Epidermal melanocyte (primary cell): Measurements from ENCODE around the gene CLDN24.

ENCODE experiments used
- DNase-seq: peaks from one replicate; pipeline ENCODE4 v3.0.0; 2011; ENCODE audit warnings: low spot score; ENCODE audit not compliant: insufficient read length

CLDN24 gene

DNA sequence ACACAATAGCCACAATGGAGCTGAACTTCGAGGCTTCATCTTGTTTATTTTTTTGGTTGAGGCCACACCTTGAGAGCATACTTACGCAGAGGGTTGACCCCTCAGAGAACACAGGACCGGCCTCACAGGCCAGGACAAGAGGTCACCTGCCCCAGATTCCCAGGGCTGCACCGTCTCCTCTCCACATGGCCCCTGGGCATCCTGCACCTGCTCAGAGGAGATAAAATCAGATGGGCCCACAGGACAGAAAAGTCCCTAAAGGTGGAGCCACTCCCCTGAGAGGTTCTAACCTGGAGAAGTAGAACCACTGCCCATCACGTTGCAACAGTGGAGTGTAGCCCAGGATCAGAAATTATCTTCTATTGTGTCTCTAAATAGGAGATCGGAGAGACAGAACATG, 1.1 kb upstream of the CLDN24 start:
- DNase-seq: no peak

DNA sequence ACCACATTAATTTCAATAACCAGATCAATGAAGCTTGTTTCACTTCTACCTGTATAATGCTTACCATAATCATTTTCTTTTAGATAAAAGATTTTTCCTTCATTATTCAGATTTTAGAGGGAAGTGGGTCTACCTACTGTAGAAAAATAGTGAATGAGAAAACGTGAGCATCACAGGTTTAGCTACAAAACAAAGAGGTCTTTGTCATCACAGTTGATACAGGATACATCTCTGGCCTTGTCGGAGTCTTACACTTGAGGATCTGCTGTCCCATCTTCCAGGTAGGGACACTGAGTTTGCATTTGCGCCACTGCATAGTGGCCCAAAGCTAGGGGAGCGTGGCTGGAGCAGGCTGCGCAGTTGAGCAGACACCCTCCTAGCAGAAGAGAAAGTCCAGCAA, 710 bp downstream of the CLDN24 start:
- DNase-seq: no peak

DNA sequence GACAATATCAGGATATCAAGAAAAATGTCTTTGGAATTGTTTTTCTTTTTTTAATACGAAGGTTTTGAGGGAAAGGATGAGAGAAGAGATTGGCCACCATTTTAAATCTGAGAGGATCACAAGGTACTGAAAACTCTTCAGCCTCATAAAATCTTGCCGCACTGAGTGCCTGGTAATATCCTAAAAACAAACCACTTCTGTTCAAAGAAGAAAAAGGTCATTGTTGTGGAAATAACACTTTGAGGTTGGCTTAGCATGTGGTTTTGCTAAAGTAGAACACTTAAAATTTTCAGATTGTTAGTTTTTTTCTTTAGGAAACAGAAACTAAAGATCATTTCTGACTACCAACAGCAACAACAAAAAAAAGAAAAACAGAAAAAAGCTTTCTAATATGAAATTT, 1.1 kb downstream of the CLDN24 start:
- DNase-seq: peak; percentile 66

DNA sequence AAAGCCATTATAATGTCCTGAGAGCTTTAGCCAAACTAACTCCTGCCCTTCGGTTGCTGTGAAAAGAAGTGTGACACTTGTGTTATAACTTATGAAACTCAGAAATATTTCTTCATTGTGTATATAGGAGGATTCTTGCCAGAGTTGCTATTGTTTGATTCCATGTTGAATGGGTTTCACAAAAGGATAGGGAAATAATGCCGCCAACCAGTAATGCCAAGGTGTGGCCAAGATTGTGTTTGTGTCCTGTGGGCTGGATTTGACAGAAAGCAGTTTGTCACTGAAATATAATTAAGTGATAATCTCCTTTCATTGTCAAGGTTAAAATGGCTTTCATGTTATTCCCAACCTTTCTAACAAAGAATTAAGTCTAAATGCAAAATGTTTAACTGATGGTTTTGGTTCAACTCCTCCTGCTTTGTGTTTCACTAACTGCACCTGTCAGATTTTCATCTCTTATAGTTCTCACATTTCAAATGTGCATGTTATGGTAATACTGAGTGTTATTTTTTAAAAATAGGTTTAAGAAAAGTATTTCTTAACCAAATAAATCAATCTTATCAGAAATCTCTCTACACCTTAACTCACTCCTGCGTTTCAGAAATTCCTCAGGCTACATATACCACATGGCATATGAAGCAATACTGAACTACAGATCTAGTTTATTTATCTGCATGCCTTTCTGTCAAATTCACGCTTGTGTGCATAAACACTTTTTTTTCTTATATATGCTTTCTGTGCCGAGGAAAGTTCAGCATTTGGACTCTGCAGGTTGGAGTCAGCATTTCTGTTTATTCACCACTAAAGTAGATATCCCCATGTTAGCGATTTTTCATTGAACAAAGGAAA, 1.8 kb downstream of the CLDN24 start, which contains the start of gene CLDN22:
Gene CLDN22 (minus strand): TSS at position 66 of the 849 bp plus-strand sequence. CDS start 58 bp downstream, at position 8.
- no peak for DNase-seq

DNA sequence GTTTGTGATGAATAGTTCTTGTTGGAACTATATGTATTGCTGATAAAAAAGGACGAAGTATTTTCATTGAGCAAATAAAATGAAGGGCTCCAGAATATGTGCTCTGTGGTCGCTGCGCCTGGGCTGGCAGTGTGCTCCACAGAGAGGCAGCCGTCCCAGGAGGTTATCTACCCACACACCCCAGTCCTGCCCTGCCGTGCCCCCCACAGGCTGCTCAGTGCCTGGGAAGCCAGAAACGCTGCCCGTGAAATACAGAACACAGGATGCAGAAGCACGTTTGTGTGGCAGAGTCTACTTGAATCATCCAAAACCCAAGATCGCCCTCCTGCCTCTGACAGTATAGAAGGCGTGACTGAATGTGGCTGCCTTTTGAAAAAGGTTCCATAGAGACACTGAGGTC, 3.6 kb downstream of the CLDN24 start:
- no peak for DNase-seq

DNA sequence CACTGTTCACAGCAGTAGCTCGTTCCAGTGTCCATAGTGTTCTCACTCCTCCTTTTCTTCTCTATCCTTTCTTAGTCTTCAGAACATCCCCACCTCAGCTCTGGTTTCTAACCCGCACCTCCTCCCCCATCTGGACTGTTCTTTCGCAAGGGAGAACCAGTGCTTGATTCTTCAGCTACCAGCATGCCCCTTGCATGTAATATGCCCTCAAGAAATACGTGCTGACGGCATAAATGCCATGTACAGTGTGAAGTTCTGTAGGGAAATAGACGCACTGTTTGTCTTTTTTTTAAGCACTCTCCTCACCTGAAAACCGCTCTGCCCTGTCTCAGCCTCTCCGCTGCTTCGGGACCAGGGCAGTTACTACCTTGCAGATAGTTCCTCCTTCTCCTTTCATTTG, 7.4 kb downstream of the CLDN24 start:
- no peak for DNase-seq

DNA sequence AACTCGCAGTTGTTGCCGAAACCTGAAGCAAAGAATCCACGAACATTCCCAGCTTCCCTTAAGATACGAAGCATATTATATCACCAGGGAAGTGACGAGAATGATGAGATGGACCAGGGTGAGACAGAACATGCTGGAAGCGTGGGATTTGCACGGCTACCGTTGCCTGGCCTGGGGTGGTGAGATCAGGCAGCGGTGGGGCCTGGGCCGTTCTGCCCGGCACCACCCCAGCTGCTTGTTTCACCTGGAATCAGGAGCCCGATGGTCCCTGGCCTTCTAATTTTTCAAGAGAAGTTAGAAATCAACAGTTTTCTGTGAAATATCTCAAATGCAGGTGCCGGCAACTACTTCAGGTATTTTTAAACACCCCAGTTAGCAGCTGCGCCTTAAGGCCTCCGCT, 7.9 kb downstream of the CLDN24 start:
- no peak for DNase-seq

DNA sequence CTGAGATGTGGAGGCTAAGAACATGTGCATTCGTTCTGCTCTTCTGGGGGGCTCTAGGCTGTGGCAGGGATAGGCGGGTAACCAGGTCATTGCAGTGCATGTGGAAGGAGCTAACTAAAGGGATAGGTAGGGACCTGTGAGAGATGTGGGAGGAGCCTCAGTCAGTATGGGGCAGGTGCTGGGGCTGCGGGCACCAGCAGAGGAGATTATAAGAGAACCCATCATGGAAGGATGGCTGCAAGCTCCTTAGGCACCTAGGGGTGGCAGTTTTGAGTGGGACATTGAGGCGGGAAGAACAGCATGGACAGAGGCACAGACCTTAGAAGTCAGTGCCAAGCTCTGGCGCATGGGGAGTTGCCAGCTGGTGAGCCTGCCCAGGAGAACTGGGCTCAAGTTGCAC, 9.4 kb downstream of the CLDN24 start:
- DNase-seq: no peak

DNA sequence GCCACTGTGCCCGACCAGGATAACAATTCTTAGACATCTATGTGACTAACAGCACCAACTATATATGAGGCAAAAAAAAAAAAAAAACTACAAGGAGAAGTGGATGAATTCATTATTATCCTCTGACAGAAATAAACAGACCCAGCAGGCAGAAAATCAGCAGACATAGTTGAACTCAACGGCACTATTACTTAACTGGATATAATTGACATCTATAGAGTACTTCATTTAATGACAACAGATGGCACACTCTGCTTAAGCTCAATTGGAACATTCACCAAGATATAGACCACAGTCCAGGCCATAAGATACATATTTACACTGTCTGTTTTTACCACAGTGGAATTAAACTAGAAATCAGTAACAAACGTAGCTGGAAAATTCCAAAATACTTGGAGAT, 15.4 kb downstream of the CLDN24 start:
- DNase-seq: no peak

DNA sequence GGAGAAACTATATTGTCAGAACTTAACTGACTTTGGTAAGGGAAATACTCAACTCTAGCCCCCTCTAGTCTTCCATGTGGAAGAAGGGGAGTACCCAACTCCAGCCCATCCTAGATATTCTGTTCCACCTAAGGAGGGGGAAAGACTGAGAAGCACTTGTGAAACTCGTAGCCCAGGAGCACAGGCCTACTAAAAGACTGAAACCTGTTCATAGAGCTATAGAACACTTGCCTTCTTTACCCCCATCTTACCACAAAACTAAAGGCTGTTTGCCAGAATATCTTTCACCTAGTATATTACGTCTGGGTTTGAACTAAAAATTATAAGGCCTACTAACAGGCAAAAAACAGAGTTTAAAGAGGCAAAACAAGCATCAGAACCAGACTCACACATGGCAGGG, 17.7 kb downstream of the CLDN24 start:
- DNase-seq: no peak

DNA sequence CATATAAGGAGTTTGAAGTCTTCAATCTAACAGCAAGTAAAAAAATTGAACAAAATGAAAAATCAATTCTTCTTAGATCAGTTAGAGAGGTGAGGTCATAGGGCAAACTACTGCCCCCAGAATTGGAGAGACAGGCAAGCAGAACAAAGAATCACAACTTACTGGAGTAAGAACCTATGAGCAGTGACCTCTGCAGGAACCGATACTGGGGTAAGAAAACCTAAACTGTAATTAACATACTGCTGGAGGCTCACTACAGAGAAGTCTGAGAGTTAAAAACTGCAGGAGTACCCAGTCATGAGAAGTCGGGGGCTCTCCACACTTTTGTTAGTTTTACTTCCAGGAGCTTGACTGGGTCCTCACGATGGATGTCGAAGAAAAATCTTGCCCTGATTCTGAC, 18.2 kb downstream of the CLDN24 start:
- no peak for DNase-seq

DNA sequence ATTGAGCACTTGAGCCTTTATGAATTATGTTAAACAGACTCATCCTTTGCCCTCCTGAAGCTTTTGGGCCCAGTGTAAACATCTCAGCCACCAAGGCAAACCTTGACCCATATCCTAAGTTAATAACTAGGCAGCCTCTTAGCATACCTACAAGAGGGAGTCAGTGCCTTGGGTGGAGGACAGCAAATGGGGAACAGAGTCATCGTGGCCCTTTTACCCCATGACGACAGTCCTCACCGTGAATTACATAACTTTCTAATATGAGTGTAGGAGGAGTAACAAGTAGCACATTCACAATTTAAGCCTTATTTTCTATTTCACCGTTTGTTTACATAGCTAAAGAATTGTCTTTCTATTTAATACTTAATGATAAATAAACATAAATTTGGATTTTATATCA, 18.9 kb downstream of the CLDN24 start:
- DNase-seq: no peak

DNA sequence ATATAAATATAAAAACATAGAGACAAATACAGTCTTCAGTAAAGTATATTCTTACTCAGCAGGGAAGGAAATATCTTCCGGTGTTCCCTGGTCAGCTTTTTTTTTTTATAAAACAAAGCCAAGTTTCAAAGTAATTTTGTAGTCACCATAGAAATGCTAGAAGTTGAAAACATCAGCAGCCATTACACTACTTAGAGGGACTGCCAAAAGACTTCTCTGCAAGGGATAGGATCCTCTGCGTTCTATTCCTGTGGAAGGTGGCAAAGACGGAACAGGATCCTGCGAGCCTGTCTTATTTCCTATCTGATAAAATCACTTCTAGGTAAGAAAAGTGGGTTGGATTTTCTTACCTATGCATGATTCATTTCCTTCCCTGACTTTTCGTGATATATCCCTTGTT, 21.6 kb downstream of the CLDN24 start:
- no peak for DNase-seq

DNA sequence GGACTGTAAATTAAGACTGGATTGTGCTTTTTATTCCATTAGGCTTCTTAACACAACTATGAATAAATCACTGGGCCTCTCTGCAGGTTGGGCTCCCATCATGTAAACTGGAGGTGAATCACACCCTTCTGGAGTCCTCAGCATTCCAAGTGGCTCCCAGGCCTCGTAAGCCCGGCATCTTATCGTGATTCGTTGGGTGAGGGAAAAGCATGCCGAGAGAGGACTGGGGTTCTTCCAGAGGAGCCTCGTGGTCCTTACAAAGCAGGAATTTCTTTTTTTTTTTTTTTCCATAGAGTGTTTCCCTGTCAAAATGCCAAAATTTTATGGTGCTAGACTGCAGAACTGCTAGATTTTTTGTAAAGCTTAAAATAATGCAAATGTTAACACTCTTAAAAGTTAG, 22.2 kb downstream of the CLDN24 start:
- no peak for DNase-seq

DNA sequence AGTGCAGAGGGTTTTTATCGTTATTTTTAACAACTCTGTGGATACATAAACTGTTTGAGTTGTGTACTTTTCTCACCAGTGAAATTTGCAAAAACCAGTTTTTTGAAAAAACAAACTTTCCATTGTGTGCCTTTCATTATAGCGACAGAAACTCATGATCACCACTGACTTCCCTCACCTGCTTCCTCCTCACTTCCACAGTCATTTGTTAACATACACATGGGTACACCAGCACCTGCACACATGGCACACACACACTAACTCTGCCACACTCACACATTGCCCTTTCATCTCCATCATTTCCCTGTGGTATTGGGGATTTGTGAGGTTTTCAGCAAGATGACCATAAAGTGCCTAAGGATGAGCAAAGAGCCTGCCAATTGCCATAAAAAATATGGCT, 22.8 kb downstream of the CLDN24 start:
- DNase-seq: no peak

DNA sequence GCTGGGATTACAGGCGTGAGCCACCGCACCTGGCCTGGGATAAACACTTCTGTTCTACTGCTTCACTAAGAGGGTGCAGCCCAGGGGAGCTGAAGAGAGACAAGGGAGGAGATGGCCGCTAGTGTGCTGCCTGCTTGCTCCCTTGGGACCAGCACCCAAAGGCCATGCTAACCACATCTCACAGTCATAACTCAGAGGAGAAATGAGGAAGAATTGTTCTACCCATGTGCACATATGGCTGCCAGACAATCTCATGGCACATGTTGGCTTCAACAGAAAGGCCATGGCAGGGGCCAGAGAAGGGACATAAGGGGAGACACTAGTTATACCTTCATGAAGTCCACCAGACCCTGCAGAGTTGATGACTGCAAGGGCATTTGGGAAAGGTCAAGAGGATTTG, 24.6 kb downstream of the CLDN24 start:
- no peak for DNase-seq

DNA sequence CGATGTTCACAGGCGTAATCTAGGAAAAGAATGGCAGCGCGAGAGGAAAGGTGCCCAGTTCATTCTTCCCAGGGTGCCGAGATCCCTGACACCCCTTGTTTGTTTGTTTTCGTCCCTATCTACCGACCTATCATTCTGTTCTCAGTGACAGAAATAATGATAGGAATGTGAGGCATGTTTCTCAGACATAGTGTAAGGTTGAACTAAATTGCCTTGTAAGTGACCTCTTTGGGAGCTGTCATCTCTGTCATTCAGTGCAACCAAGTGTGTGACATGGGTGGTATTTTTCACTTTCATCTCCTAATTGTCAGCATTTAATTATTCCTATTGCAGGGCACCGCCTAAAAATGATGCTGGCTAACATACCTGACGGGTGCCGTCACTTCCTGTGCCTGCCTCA, 26.5 kb downstream of the CLDN24 start:
- no peak for DNase-seq

DNA sequence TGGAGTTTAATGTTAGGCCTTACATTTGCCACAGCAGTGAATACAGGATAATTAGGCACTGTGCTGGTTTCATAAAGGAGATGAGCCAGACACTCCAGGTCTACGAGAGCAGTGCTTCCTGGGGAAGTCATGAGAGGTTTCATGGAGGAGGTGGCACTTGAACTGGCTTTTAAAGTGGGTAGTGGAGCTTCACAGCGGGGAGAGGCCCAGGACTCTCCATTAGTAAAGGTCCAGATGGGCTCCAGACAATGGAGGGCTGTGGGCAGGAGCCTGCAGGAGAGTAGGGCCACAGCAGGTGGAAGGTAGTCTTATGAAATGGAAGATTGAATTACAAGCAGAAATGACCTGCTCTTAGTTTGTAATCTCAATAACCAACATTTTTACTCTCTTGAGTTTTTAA, 31.2 kb downstream of the CLDN24 start:
- no peak for DNase-seq

DNA sequence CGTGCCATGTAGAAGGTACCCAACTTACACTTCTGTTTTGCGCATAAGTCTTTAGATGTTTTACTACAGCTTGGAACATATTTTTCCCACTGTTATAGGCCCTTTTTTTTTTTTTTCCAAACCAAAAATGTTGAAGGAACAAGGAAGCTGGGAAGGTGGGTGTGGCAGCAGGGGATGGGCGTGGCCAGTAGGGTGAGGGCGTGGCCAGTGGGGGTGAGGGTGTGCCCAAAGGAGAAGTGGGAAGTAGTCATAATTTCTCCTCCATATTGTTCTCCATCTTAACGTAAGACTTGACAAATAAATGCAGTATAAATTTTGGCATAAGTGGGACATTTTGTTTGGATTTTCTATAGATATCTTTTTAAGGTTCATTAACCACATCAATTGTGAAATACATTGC, 32.5 kb downstream of the CLDN24 start:
- no peak for DNase-seq

DNA sequence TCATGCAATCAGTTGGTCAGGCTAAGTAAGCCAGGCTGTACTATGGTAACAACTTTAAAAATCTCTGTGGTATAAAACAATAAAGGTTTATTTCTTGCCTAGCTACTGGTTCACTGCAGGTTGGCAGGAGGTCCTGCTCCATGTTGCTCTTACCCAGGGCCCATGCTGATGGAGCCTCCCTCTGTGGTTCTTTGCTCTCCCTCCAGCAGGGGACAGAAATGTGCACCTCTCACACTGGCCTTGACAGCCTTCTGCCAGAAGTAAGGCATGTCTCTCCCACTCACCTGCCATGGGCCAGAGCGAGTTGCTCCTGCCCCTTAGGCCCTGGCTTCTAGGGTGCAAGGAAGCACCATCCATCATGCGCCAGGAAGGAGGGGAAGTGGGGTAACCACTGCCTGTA, 33.3 kb downstream of the CLDN24 start:
- DNase-seq: no peak

DNA sequence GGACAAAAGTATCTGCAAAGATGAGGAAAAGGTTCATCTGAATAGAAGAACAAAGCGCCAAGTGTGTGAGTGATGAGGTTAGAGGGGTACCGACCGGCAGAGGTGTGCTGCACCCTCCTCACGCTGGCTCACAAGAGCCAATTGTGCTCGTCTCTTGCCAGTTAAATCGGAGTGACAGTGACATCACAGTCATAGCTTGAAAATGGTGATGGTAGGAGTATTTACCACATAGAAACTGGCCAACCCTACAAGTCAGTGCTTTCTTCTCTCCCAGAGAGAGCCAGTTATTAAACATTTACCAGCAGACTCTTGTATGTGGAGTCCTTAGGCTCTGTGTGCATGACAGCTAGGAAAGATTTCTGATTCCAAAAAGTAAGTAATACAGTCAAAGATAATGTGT, 34.5 kb downstream of the CLDN24 start:
- no peak for DNase-seq

DNA sequence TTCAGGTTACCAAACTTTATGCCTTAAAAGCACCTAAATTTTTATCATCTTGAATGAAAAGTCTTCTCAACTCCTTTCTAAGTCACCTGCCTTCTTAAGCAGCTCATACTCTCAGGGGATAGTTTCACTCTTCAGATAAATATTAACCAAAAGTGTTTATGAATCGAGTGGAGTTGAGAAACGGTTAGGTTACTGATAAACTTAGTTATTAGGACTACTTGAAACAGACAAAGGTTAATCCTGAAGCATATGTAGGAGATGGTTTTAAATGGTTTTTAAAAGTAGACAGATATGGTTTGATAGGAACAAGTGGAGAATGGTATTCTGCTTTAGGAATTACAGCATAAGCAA, 34.9 kb downstream of the CLDN24 start:
- no peak for DNase-seq

DNA sequence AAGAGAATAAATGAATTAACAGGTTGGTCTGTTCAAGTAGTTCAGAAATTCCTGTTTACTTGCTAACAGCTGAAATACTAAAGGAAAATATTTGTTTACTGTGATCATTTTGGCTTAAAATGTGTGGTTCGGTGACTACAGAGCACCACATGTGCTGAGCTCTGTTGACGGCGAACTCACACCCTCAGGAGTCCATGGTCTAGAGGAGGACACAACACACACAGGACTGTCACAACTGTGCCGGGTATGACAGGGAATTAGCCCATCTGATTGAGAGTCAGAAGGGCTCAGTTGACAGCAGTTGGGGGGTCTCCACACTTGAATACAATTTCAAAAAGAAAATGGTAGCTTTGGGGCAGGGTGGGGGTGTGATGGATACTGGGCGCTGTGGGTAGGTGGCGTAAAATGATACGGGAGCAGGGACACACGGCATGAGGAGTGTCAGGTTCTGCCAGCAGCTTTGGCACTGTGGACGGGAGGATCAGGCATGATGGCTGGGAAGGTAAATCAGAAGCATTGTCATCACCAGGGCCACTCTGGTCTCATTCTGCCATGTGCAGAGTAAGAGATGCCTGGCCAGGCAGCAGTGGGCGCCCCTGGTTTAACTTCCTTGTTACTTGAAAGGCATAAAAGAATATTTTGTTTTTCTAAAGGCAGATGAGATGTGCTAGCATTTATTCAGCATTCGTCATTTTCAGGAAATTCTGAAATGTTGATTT, 35.5 kb downstream of the CLDN24 start:
- no peak for DNase-seq
